ENCODE data around the gene FAM107B. TPM values are rescaled to one million over a fixed set of nuclear protein-coding genes. Genes with fewer than 3 reads are reported as not detected.

The FAM107B gene
- total RNA-seq, 4 donors from 2014 or later = 31.5 to 59.0 (median 39.3) TPM

DNA sequence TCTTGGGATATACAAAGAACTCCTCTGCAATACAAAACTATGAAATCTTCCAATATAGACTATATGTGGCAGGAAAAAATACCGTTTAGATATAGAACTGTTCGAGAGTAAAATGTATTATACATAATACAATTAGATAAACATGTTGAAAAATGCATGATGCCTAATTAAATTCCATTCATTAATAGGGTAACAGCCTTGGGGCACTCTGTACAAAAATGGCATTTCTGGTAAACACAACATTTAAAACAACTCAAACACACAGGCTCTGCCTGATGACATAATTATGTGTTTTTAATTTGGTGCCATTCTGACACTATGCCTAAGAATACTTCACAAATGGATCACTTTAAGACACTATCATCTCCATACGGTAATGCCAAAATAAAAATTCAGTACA is 180.9 kb downstream of the FAM107B start:
- TF ChIP-seq, protein P1, sequence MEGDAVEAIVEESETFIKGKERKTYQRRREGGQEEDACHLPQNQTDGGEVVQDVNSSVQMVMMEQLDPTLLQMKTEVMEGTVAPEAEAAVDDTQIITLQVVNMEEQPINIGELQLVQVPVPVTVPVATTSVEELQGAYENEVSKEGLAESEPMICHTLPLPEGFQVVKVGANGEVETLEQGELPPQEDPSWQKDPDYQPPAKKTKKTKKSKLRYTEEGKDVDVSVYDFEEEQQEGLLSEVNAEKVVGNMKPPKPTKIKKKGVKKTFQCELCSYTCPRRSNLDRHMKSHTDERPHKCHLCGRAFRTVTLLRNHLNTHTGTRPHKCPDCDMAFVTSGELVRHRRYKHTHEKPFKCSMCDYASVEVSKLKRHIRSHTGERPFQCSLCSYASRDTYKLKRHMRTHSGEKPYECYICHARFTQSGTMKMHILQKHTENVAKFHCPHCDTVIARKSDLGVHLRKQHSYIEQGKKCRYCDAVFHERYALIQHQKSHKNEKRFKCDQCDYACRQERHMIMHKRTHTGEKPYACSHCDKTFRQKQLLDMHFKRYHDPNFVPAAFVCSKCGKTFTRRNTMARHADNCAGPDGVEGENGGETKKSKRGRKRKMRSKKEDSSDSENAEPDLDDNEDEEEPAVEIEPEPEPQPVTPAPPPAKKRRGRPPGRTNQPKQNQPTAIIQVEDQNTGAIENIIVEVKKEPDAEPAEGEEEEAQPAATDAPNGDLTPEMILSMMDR (IDR thresholded peaks at IDR 0.05; ENCODE audit: low read depth) = no peak

DNA sequence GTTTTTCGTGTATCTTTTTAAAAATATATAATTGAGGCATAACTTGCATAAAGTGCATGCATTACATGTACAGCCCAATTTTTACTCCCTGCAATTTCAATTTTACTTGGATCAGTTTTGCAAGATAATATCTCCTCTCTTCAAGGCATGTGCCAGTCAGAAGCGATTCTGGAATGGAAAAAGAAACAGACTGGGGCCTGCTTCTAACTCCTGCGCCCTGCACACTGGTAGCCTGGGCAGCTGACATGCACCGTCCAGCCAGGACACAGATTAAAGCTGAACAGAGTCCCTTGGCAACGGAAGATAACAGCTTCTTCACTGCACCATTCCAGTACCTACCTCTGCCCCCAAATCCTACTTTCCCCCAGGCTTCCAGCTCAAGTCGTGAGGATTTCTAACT is 182.1 kb downstream of the FAM107B start:
- TF ChIP-seq, protein P1 (IDR thresholded peaks at IDR 0.05; ENCODE audit: low read depth) = no peak

DNA sequence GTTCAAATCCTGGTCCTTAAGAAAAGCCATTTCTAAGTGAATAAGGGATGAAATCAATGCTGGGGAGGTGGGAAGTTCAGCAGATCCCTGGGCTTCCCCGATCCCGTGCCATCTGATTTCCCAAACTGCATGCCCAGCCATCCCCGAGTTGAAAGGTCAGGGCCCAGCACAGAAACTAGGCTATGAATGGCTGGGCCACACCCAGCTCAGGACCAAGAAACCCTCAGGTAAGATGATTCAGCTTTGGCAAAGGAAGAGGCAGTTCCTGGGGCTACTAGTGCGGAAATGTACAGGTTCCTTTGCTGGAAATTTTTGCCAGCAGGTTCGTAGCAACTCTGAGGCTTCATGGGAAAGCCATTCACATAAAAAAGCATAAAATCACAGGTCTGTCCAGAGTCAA is 182.7 kb downstream of the FAM107B start:
- TF ChIP-seq, protein P1 (IDR thresholded peaks at IDR 0.05; ENCODE audit: low read depth) = no peak

DNA sequence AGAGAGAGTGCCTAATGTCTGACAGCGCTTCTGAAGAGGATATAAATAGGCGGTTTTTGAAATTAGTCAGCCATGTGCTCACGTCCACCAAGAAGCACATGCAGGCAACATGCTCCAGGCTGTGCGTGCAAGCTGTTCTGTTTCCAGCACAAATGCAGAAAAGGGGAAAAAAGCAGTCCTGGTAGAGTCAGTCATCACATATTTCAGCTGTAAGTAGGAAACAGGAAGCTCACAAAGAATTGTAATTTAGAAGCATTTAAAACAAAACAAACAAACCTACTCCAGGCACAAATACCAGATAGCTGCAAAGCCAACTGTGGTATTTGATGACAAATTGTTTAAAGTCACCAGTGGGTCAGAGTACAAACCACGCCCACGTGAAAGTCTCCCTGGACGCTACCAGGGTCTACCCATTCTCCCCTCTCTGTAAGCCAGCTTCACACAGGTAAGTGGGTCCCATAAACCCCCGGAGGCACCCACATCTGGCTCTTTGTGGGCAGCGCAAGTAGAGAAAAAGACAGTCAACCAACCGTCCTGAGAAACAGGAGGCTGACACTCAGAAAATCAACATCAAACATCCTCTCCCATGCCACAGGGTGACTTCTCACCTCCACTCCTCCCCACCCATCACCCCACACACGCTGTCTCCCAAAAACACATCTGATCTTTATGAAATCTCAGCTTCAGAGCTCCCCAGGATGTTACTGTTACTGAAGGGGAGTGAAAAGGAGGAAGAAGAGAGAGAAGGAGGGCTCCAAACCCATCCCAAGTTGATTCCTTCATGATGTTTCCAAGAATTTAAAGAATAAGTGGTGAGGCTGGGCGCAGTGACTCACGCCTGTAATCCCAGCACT is 186.4 kb downstream of the FAM107B start:
- TF ChIP-seq, protein P1 (IDR thresholded peaks at IDR 0.05; ENCODE audit: low read depth) = no peak

DNA sequence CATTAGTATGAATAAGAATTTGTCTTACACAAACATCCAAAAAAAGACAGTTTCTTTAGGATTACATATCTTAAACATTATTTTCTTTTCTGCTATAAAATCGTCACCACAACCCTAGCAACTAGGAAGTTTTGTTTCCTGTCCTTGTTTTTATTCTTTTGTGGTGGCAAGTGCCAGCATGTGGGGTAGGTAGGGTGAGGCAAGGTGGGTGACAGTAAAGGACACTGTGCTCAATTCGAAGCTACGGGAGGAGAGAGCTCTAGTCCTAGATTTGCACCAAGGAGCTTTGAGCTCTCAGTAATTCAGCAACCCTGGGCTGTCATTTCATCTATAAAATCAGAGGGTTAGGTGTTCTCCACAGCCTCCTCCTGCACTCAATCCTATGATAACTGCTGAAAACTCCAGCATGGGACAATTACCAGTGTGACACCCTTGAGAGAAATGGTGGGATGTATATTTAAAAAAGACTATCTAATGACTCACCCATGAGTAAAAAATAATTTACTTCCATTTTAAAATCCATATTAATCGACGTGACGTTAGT is 187.1 kb downstream of the FAM107B start:
- TF ChIP-seq, protein P1 (IDR thresholded peaks at IDR 0.05; ENCODE audit: low read depth) = no peak

DNA sequence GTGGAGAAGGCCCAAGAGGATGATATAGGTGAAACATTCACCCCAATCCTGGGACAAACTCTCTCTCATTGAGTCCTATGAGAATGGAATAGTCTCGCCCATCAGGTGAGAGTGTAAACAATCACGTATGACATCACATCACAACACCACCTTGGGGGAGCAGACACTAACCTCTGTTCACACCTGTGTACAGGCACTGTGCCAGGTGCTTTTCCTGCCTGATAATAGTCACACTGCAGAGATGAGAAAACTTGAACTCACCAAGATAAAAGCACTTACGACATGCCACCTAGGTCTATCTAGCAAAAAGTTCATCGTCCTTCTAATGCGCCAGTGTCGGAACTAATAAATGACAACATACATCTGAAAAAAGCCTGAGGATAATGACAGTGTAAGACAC is 187.8 kb downstream of the FAM107B start:
- TF ChIP-seq, protein P1 (IDR thresholded peaks at IDR 0.05; ENCODE audit: low read depth) = no peak

DNA sequence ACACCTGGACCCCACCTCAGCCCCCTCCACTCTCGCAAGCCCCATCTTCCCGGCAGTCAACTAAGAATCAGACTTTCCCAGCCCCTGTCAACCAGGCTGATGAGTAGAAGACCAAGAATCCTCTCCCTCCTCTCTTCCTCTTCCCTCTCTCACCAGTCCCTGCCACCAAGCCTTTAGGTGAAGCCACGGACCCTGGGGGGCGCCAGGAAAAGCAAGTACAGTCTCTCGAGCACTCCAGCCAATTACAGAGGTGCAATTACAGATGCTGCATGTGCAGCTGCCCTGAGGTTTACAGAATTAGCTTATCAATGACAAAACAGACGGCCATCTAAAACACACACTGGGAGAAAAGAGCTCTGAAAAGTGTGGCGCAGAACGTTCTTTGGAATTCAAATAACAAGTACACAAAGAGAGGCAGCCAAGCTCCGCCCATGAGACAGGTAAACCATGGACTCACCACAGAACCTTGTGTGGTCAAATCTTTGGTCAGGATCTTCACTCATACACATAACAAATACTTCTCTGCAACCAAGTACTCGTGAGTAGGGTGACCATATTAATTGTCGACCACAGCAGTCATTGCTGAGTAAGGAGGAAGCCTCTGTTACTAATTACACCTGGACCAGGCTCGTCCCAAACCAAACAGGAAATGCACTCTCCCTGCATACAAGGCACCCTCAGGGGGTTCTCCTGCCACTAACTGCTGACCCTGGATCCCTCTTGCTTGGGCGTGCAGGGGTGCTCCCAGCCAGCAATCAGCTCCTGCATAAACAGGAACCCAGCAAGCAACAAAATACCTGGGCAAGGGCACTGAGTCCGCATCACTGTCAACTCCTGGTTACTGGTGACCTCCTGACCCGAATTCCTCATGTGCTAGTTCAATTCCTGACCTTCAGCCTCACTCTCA is 189.2 kb downstream of the FAM107B start:
- TF ChIP-seq, protein P1 (IDR thresholded peaks at IDR 0.05; ENCODE audit: low read depth) = no peak

Measured in subcutaneous adipose tissue (tissue), 4 donors.